Activated effector memory CD4-positive, alpha-beta T cell treated with Interleukin-2 at 50 U/mL for 16 hours (primary cell): Measurements from ENCODE around the gene PCBP3.
"Not testable (repeated sequence)": the region's sequence is repeated elsewhere in the genome, so short reads cannot be mapped to it uniquely, and the experiment has no call there.

ENCODE experiments used
- DNase-seq: peaks from one replicate; pipeline ENCODE4 v3.0.0-alpha.2; 2020

PCBP3 gene

GRCh38 chr21:45957981-45958600 is 314.6 kb downstream of the PCBP3 start:
- DNase-seq: no peak

- no peak for DNase-seq
Measured at GRCh38 chr21:45959182-45959581, 315.7 kb downstream of the PCBP3 start.

- no peak for DNase-seq
Measured at GRCh38 chr21:45959779-45960390, 316.4 kb downstream of the PCBP3 start.

- not testable (repeated sequence) for DNase-seq
Measured at GRCh38 chr21:45961408-45961807, 317.9 kb downstream of the PCBP3 start.

- DNase-seq: no peak
Measured at GRCh38 chr21:45962531-45963231, 319.2 kb downstream of the PCBP3 start.

GRCh38 chr21:45963232-45963570 is 319.7 kb downstream of the PCBP3 start:
- DNase-seq: no peak

- DNase-seq: no peak
Measured at GRCh38 chr21:45964649-45965048, 321.1 kb downstream of the PCBP3 start.

GRCh38 chr21:45965084-45965809 is 321.7 kb downstream of the PCBP3 start:
- DNase-seq: no peak

- no peak for DNase-seq
Measured at GRCh38 chr21:45966791-45967394, 323.4 kb downstream of the PCBP3 start.

- no peak for DNase-seq
Measured at GRCh38 chr21:45969921-45970673, 326.6 kb downstream of the PCBP3 start.

- peak; percentile 15 for DNase-seq
Measured at GRCh38 chr21:45970674-45971615, 327.4 kb downstream of the PCBP3 start.

GRCh38 chr21:45971616-45972352 is 328.3 kb downstream of the PCBP3 start:
- DNase-seq: no peak

- DNase-seq: no peak
Measured at GRCh38 chr21:45972353-45972715, 328.8 kb downstream of the PCBP3 start.

GRCh38 chr21:45972716-45973474 is 329.4 kb downstream of the PCBP3 start:
- no peak for DNase-seq

- DNase-seq: peak; percentile 61
Measured at GRCh38 chr21:45973475-45974072, 330.0 kb downstream of the PCBP3 start.

GRCh38 chr21:45974073-45975019 is 330.8 kb downstream of the PCBP3 start:
- DNase-seq: no peak

GRCh38 chr21:45975020-45975666 is 331.6 kb downstream of the PCBP3 start:
- DNase-seq: no peak
